ENCODE measurements around the gene WSCD2.

DNA sequence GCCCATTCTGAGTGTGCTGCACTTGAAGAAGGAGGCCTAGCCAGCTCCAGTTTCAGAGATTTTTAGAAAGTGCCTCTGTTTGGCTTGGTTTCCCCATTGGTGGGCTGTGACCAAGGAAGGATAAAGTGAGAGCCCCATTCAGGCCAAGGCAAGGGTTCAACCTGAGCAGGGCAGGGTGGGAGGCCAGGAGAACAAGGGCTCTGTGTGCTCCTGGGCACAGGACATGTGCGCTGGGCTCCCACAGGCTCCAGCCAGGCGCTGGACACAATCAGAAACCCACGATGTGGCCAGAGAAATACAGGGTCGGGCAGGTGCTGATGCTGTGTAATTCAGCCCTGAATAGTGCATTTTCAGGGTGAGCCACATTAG, 23.1 kb downstream of the WSCD2 start:
- TF ChIP-seq, protein P1, sequence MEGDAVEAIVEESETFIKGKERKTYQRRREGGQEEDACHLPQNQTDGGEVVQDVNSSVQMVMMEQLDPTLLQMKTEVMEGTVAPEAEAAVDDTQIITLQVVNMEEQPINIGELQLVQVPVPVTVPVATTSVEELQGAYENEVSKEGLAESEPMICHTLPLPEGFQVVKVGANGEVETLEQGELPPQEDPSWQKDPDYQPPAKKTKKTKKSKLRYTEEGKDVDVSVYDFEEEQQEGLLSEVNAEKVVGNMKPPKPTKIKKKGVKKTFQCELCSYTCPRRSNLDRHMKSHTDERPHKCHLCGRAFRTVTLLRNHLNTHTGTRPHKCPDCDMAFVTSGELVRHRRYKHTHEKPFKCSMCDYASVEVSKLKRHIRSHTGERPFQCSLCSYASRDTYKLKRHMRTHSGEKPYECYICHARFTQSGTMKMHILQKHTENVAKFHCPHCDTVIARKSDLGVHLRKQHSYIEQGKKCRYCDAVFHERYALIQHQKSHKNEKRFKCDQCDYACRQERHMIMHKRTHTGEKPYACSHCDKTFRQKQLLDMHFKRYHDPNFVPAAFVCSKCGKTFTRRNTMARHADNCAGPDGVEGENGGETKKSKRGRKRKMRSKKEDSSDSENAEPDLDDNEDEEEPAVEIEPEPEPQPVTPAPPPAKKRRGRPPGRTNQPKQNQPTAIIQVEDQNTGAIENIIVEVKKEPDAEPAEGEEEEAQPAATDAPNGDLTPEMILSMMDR (IDR thresholded peaks at IDR 0.05) = no peak
- TF ChIP-seq POLR2A (IDR thresholded peaks at IDR 0.05) (no peak), EP300 (IDR thresholded peaks at IDR 0.05) (no peak)
